ENCODE data around the gene OR52H1. TPM values are rescaled to one million over a fixed set of nuclear protein-coding genes. Genes with fewer than 3 reads are reported as not detected.

The OR52H1 gene
- total RNA-seq, 1 experiment from 2014 or later, result not detected

GRCh38 chr11:5527716-5528115 lies 20.6 kb downstream of the OR52H1 start:
- TF ChIP-seq CTCF (IDR thresholded peaks at IDR 0.05; ENCODE audit: unreplicated experiment), result no peak
- ChIA-PET POLR2A (no interaction called here), CTCF (no interaction called here)
- Mint-ChIP-seq H3K9me3 (ENCODE audit: unreplicated experiment) (no peaks in the 10 kb centered on the region), H3K4me1 (ENCODE audit: insufficient read depth, unreplicated experiment) (no peaks in the 10 kb centered on the region), H3K27me3 (ENCODE audit: insufficient read depth, unreplicated experiment) (peaks cover 64% of the 10 kb centered on the region), H3K27ac (ENCODE audit: low read depth, unreplicated experiment) (no peak overlapping the region), H3K36me3 (ENCODE audit: insufficient read depth, unreplicated experiment) (no peaks in the 10 kb centered on the region), H3K4me3 (ENCODE audit: unreplicated experiment) (no peak overlapping the region)
- intact Hi-C loops (cut with micrococcal nuclease), result no loop called here
- no peak for DNase-seq (ENCODE audit: unreplicated experiment)
- no TSS peak for BruUV-seq (replicated peaks)

GRCh38 chr11:5524756-5525155 lies 23.6 kb downstream of the OR52H1 start:
- Mint-ChIP-seq H3K36me3 (ENCODE audit: insufficient read depth, unreplicated experiment) (no peaks in the 10 kb centered on the region), H3K4me3 (ENCODE audit: unreplicated experiment) (no peak overlapping the region), H3K9me3 (ENCODE audit: unreplicated experiment) (no peaks in the 10 kb centered on the region), H3K27ac (ENCODE audit: low read depth, unreplicated experiment) (no peak overlapping the region), H3K4me1 (ENCODE audit: insufficient read depth, unreplicated experiment) (no peaks in the 10 kb centered on the region), H3K27me3 (ENCODE audit: insufficient read depth, unreplicated experiment) (peaks cover 42% of the 10 kb centered on the region)
- no peak for TF ChIP-seq CTCF (IDR thresholded peaks at IDR 0.05; ENCODE audit: unreplicated experiment)
- DNase-seq (ENCODE audit: unreplicated experiment), result no peak
- intact Hi-C loops (cut with micrococcal nuclease), result no loop called here
- BruUV-seq (replicated peaks), result no TSS peak
- POLR2A ChIA-PET, result no interaction called here
- CTCF ChIA-PET, result no interaction called here

GRCh38 chr11:5522308-5522707 lies 26.0 kb downstream of the OR52H1 start:
- ChIA-PET POLR2A (no interaction called here), CTCF (interaction anchor here (0.6 kb wide), 1 partner anchor 180 kb away, joined by 3 read pairs; no protein-coding TSS in a partner anchor)
- Mint-ChIP-seq H3K27ac (ENCODE audit: low read depth, unreplicated experiment) (no peak overlapping the region), H3K4me3 (ENCODE audit: unreplicated experiment) (no peak overlapping the region), H3K36me3 (ENCODE audit: insufficient read depth, unreplicated experiment) (no peaks in the 10 kb centered on the region), H3K27me3 (ENCODE audit: insufficient read depth, unreplicated experiment) (peaks cover 31% of the 10 kb centered on the region), H3K4me1 (ENCODE audit: insufficient read depth, unreplicated experiment) (no peaks in the 10 kb centered on the region), H3K9me3 (ENCODE audit: unreplicated experiment) (no peaks in the 10 kb centered on the region)
- DNase-seq (ENCODE audit: unreplicated experiment), result peak; percentile 11
- BruUV-seq (replicated peaks), result no TSS peak
- no peak for TF ChIP-seq CTCF (IDR thresholded peaks at IDR 0.05; ENCODE audit: unreplicated experiment)
- intact Hi-C loops (cut with micrococcal nuclease), result no loop called here

GRCh38 chr11:5521540-5521939 lies 26.8 kb downstream of the OR52H1 start:
- Mint-ChIP-seq H3K27ac (ENCODE audit: low read depth, unreplicated experiment) (no peak overlapping the region), H3K9me3 (ENCODE audit: unreplicated experiment) (no peaks in the 10 kb centered on the region), H3K27me3 (ENCODE audit: insufficient read depth, unreplicated experiment) (peaks cover 24% of the 10 kb centered on the region), H3K36me3 (ENCODE audit: insufficient read depth, unreplicated experiment) (no peaks in the 10 kb centered on the region), H3K4me3 (ENCODE audit: unreplicated experiment) (no peak overlapping the region), H3K4me1 (ENCODE audit: insufficient read depth, unreplicated experiment) (no peaks in the 10 kb centered on the region)
- ChIA-PET CTCF (interaction anchor here (0.8 kb wide), 1 partner anchor 24 kb away, joined by 4 read pairs; no protein-coding TSS in a partner anchor), POLR2A (no interaction called here)
- BruUV-seq (replicated peaks), result no TSS peak
- DNase-seq (ENCODE audit: unreplicated experiment), result no peak
- no peak for TF ChIP-seq CTCF (IDR thresholded peaks at IDR 0.05; ENCODE audit: unreplicated experiment)
- intact Hi-C loops (cut with micrococcal nuclease), result no loop called here

Data from MCF 10A (cell line).